ENCODE results near the gene CRIM1. TPM values are rescaled to one million over a fixed set of nuclear protein-coding genes. Genes with fewer than 3 reads are reported as not detected.

Gene CRIM1
- total RNA-seq, 1 donor from 2014 or later, result 7.1 TPM

- ATAC-seq (peak; percentile 23), DNase-seq (ENCODE audit: low spot score) (no peak)
Observed at GRCh38 chr2:36450466-36451196, 95.1 kb downstream of the CRIM1 start.

GRCh38 chr2:36451512-36451911 is 95.9 kb downstream of the CRIM1 start:
- no peak for DNase-seq (ENCODE audit: low spot score)
- ATAC-seq, result no peak

- DNase-seq (ENCODE audit: low spot score), result no peak
- no peak for ATAC-seq
Observed at GRCh38 chr2:36452260-36452659, 96.7 kb downstream of the CRIM1 start.

- DNase-seq (ENCODE audit: low spot score) (no peak), ATAC-seq (no peak)
Observed at GRCh38 chr2:36453652-36454051, 98.1 kb downstream of the CRIM1 start.

GRCh38 chr2:36455011-36455410 is 99.4 kb downstream of the CRIM1 start:
- ATAC-seq (no peak), DNase-seq (ENCODE audit: low spot score) (no peak)

- DNase-seq (ENCODE audit: low spot score), result no peak
- ATAC-seq, result no peak
Observed at GRCh38 chr2:36455788-36456187, 100.2 kb downstream of the CRIM1 start.

GRCh38 chr2:36456227-36457175 is 100.9 kb downstream of the CRIM1 start:
- DNase-seq (ENCODE audit: low spot score), result no peak
- ATAC-seq, result peak; percentile 49

- DNase-seq (ENCODE audit: low spot score) (no peak), ATAC-seq (no peak)
Observed at GRCh38 chr2:36458106-36458505, 102.5 kb downstream of the CRIM1 start.

GRCh38 chr2:36459725-36460137 is 104.2 kb downstream of the CRIM1 start:
- peak; percentile 64 for ATAC-seq
- no peak for DNase-seq (ENCODE audit: low spot score)

GRCh38 chr2:36461039-36461681 is 105.6 kb downstream of the CRIM1 start:
- no peak for DNase-seq (ENCODE audit: low spot score)
- ATAC-seq, result peak; percentile 40

GRCh38 chr2:36462311-36462935 is 106.8 kb downstream of the CRIM1 start:
- ATAC-seq (no peak), DNase-seq (ENCODE audit: low spot score) (no peak)

GRCh38 chr2:36463365-36463764 is 107.8 kb downstream of the CRIM1 start:
- ATAC-seq, result no peak
- no peak for DNase-seq (ENCODE audit: low spot score)

- no peak for ATAC-seq
- no peak for DNase-seq (ENCODE audit: low spot score)
Observed at GRCh38 chr2:36464006-36464721, 108.6 kb downstream of the CRIM1 start.

- no peak for ATAC-seq
- DNase-seq (ENCODE audit: low spot score), result no peak
Observed at GRCh38 chr2:36466135-36466534, 110.6 kb downstream of the CRIM1 start.

- no peak for DNase-seq (ENCODE audit: low spot score)
- no peak for ATAC-seq
Observed at GRCh38 chr2:36468463-36469105, 113.0 kb downstream of the CRIM1 start.

GRCh38 chr2:36469106-36469477 is 113.5 kb downstream of the CRIM1 start:
- DNase-seq (ENCODE audit: low spot score) (no peak), ATAC-seq (no peak)

- DNase-seq (ENCODE audit: low spot score) (no peak), ATAC-seq (no peak)
Observed at GRCh38 chr2:36469710-36470109, 114.1 kb downstream of the CRIM1 start.

GRCh38 chr2:36473230-36473629 is 117.7 kb downstream of the CRIM1 start:
- ATAC-seq, result no peak
- no peak for DNase-seq (ENCODE audit: low spot score)

GRCh38 chr2:36476411-36476810 is 120.8 kb downstream of the CRIM1 start:
- no peak for DNase-seq (ENCODE audit: low spot score)
- ATAC-seq, result no peak

GRCh38 chr2:36477315-36477714 is 121.7 kb downstream of the CRIM1 start:
- no peak for DNase-seq (ENCODE audit: low spot score)
- ATAC-seq, result no peak
